Activated CD4-positive, alpha-beta T cell treated with anti-CD3 and anti-CD28 coated beads, Interleukin-2, Interleukin-4, amounts not matched to agents 100 ng/mL and 50 ng/mL, durations not matched to agents 16 hours and 8 hours (primary cell): ENCODE measurements around the gene HSPA1B.
"Not testable (repeated sequence)": the region's sequence is repeated elsewhere in the genome, so short reads cannot be mapped to it uniquely, and the experiment has no call there.

Experiments used
- DNase-seq: peaks from one replicate; pipeline ENCODE4 v3.0.0-alpha.2; 2020; ENCODE audit warnings: low spot score

HSPA1B gene

GRCh38 chr6:31827286-31828079, at the start of gene HSPA1B:
TSS of gene HSPA1B (plus strand) at chr6:31827738. CDS start at chr6:31827951, 213 bp downstream.
- DNase-seq: peak; percentile 99

- DNase-seq: no peak
Observed at GRCh38 chr6:31778193-31778592, 49.3 kb upstream of the HSPA1B start.

GRCh38 chr6:31778999-31779885, 48.3 kb upstream of the HSPA1B start:
- DNase-seq: no peak

- no peak for DNase-seq
Observed at GRCh38 chr6:31779908-31780307, 47.6 kb upstream of the HSPA1B start.

GRCh38 chr6:31780507-31781243, 46.9 kb upstream of the HSPA1B start:
- DNase-seq: no peak

GRCh38 chr6:31781244-31782125, 46.1 kb upstream of the HSPA1B start:
- DNase-seq: no peak

- DNase-seq: no peak
Observed at GRCh38 chr6:31782126-31782855, 45.2 kb upstream of the HSPA1B start.

- no peak for DNase-seq
Observed at GRCh38 chr6:31784098-31784925, 43.2 kb upstream of the HSPA1B start.

GRCh38 chr6:31785475-31785874, 42.1 kb upstream of the HSPA1B start:
- no peak for DNase-seq

- DNase-seq: peak; percentile 49
Observed at GRCh38 chr6:31791324-31792089, 36.0 kb upstream of the HSPA1B start.

GRCh38 chr6:31792090-31792374, 35.5 kb upstream of the HSPA1B start:
- no peak for DNase-seq

GRCh38 chr6:31792761-31793171, 34.8 kb upstream of the HSPA1B start:
- DNase-seq: no peak

- DNase-seq: not testable (repeated sequence)
Observed at GRCh38 chr6:31793927-31794245, 33.7 kb upstream of the HSPA1B start.

- DNase-seq: peak; percentile 28
Observed at GRCh38 chr6:31794294-31794865, 33.2 kb upstream of the HSPA1B start.

- DNase-seq: no peak
Observed at GRCh38 chr6:31794866-31795615, 32.5 kb upstream of the HSPA1B start.

GRCh38 chr6:31795616-31796298, 31.8 kb upstream of the HSPA1B start, which contains the start of gene VARS1:
TSS of gene VARS1 (minus strand) at chr6:31795752. CDS start at chr6:31795217, 535 bp downstream.
- peak; percentile 89 for DNase-seq

GRCh38 chr6:31796993-31797385, 30.5 kb upstream of the HSPA1B start:
- DNase-seq: no peak
